GM18867 (cell line): ENCODE results near the gene ZNF32.

Source experiments
- ATAC-seq: cut with Tn5 transposase; IDR thresholded peaks from one replicate; pipeline ENCODE4 v1.9.1; 2021; ENCODE audit warnings: mild to moderate bottlenecking, moderate library complexity; ENCODE audit not compliant: unreplicated experiment

The ZNF32 gene

GRCh38 chr10:43648398-43649184 lies at the start of gene ZNF32:
TSS of gene ZNF32 (minus strand) at chr10:43648881. CDS start at chr10:43646133, 2,748 bp downstream.
- ATAC-seq, result peak; percentile 100

- ATAC-seq, result no peak
Measured at GRCh38 chr10:43698156-43698555, 49.5 kb upstream of the ZNF32 start.

GRCh38 chr10:43696909-43697483 lies 48.3 kb upstream of the ZNF32 start:
- no peak for ATAC-seq

- ATAC-seq, result no peak
Measured at GRCh38 chr10:43695730-43696129, 47.0 kb upstream of the ZNF32 start.

- ATAC-seq, result no peak
Measured at GRCh38 chr10:43695321-43695720, 46.6 kb upstream of the ZNF32 start.

- no peak for ATAC-seq
Measured at GRCh38 chr10:43694526-43694925, 45.8 kb upstream of the ZNF32 start.

- ATAC-seq, result no peak
Measured at GRCh38 chr10:43693602-43694001, 44.9 kb upstream of the ZNF32 start.

GRCh38 chr10:43692051-43692825 lies 43.6 kb upstream of the ZNF32 start:
- no peak for ATAC-seq

GRCh38 chr10:43691485-43691884 lies 42.8 kb upstream of the ZNF32 start:
- no peak for ATAC-seq

- peak; percentile 97 for ATAC-seq
Measured at GRCh38 chr10:43689955-43690771, 41.5 kb upstream of the ZNF32 start.

- peak; percentile 32 for ATAC-seq
Measured at GRCh38 chr10:43689618-43689954, 40.9 kb upstream of the ZNF32 start.

- ATAC-seq, result no peak
Measured at GRCh38 chr10:43689007-43689491, 40.4 kb upstream of the ZNF32 start.

GRCh38 chr10:43688348-43688892 lies 39.7 kb upstream of the ZNF32 start:
- no peak for ATAC-seq

GRCh38 chr10:43687373-43687772 lies 38.7 kb upstream of the ZNF32 start:
- ATAC-seq, result no peak

- ATAC-seq, result no peak
Measured at GRCh38 chr10:43686414-43686813, 37.7 kb upstream of the ZNF32 start.

GRCh38 chr10:43685744-43686143 lies 37.1 kb upstream of the ZNF32 start:
- ATAC-seq, result no peak

GRCh38 chr10:43684292-43684559 lies 35.5 kb upstream of the ZNF32 start:
- no peak for ATAC-seq

- no peak for ATAC-seq
Measured at GRCh38 chr10:43683451-43684291, 35.0 kb upstream of the ZNF32 start.

GRCh38 chr10:43682956-43683355 lies 34.3 kb upstream of the ZNF32 start:
- no peak for ATAC-seq

- no peak for ATAC-seq
Measured at GRCh38 chr10:43681721-43682120, 33.0 kb upstream of the ZNF32 start.
